Activated T-helper 1 cell treated with Interleukin-2 at 50 U/mL for 16 hours (primary cell): ENCODE measurements around the gene MSH3.
"Not testable (repeated sequence)": the region's sequence is repeated elsewhere in the genome, so short reads cannot be mapped to it uniquely, and the experiment has no call there.

Experiments used
- DNase-seq: peaks from one replicate; pipeline ENCODE4 v3.0.0-alpha.2; 2020; ENCODE audit warnings: low read depth

MSH3 gene

GRCh38 chr5:80755626-80756025, 101.2 kb downstream of the MSH3 start:
- no peak for DNase-seq

- no peak for DNase-seq
Observed at GRCh38 chr5:80756292-80756691, 101.8 kb downstream of the MSH3 start.

GRCh38 chr5:80757290-80757689, 102.8 kb downstream of the MSH3 start:
- DNase-seq = no peak

- no peak for DNase-seq
Observed at GRCh38 chr5:80759866-80760577, 105.6 kb downstream of the MSH3 start.

GRCh38 chr5:80760680-80761079, 106.2 kb downstream of the MSH3 start:
- no peak for DNase-seq

- no peak for DNase-seq
Observed at GRCh38 chr5:80761176-80761575, 106.7 kb downstream of the MSH3 start.

- DNase-seq = no peak
Observed at GRCh38 chr5:80761966-80762365, 107.5 kb downstream of the MSH3 start.

GRCh38 chr5:80762573-80762972, 108.1 kb downstream of the MSH3 start:
- no peak for DNase-seq

- no peak for DNase-seq
Observed at GRCh38 chr5:80763211-80763610, 108.8 kb downstream of the MSH3 start.

- DNase-seq = no peak
Observed at GRCh38 chr5:80763873-80764647, 109.6 kb downstream of the MSH3 start.

GRCh38 chr5:80764786-80765185, 110.3 kb downstream of the MSH3 start:
- DNase-seq = no peak

GRCh38 chr5:80777347-80778287, 123.2 kb downstream of the MSH3 start:
- DNase-seq = no peak

- no peak for DNase-seq
Observed at GRCh38 chr5:80780024-80780423, 125.6 kb downstream of the MSH3 start.

- no peak for DNase-seq
Observed at GRCh38 chr5:80780761-80781285, 126.4 kb downstream of the MSH3 start.

GRCh38 chr5:80781356-80781755, 126.9 kb downstream of the MSH3 start:
- DNase-seq = no peak

GRCh38 chr5:80782626-80783025, 128.2 kb downstream of the MSH3 start:
- DNase-seq = no peak

- not testable (repeated sequence) for DNase-seq
Observed at GRCh38 chr5:80783751-80784150, 129.3 kb downstream of the MSH3 start.

- DNase-seq = no peak
Observed at GRCh38 chr5:80784451-80784850, 130.0 kb downstream of the MSH3 start.

- DNase-seq = not testable (repeated sequence)
Observed at GRCh38 chr5:80789319-80790016, 135.0 kb downstream of the MSH3 start.

GRCh38 chr5:80790698-80791097, 136.2 kb downstream of the MSH3 start:
- no peak for DNase-seq

- no peak for DNase-seq
Observed at GRCh38 chr5:80793354-80793753, 138.9 kb downstream of the MSH3 start.

- DNase-seq = no peak
Observed at GRCh38 chr5:80796846-80797245, 142.4 kb downstream of the MSH3 start.
